Measurements from ENCODE around the gene ADAMTS14.

Gene ADAMTS14

GRCh38 chr10:70810967-70811366 lies 138.7 kb downstream of the ADAMTS14 start:
- no peaks in the 10 kb centered on the region for H3K4me1 ChIP-seq (ENCODE audit: low read length)
- H3K9me3 ChIP-seq (replicated peaks; ENCODE audit: insufficient read depth, low read length) = no peaks in the 10 kb centered on the region
- no peak for TF ChIP-seq EZH2phosphoT487 (IDR thresholded peaks at IDR 0.05; ENCODE audit: low read length)
- no peak overlapping the region for H3K4me3 ChIP-seq (ENCODE audit: low read length)
- no peaks in the 10 kb centered on the region for H3K27me3 ChIP-seq (replicated peaks; ENCODE audit: insufficient read depth, low read length)
- no peaks in the 10 kb centered on the region for H3K79me2 ChIP-seq (ENCODE audit: low read length)
- H3F3A ChIP-seq (ENCODE audit: insufficient read depth, low read length) = no peaks in the 10 kb centered on the region
- H3K36me3 ChIP-seq (replicated peaks; ENCODE audit: insufficient read depth, low read length) = no peaks in the 10 kb centered on the region
- no peak overlapping the region for H2AFZ ChIP-seq (ENCODE audit: low read length)
- H4K20me1 ChIP-seq (ENCODE audit: insufficient read depth, low read length) = no peaks in the 10 kb centered on the region
- H3K27ac ChIP-seq (ENCODE audit: low read length) = no peak overlapping the region
- no peak overlapping the region for H3K9ac ChIP-seq (ENCODE audit: low read length)
- no peak for DNase-seq
- H3K9me2 ChIP-seq (replicated peaks; ENCODE audit: insufficient read depth, low read length) = no peaks in the 10 kb centered on the region
- H3K4me2 ChIP-seq (ENCODE audit: low read depth, low read length) = no peak overlapping the region

- Histone ChIP-seq H3K79me2 (ENCODE audit: low read length) (no peaks in the 10 kb centered on the region), H3K4me2 (ENCODE audit: low read depth, low read length) (no peak overlapping the region), H4K20me1 (ENCODE audit: insufficient read depth, low read length) (no peaks in the 10 kb centered on the region), H3K27me3 (replicated peaks; ENCODE audit: insufficient read depth, low read length) (no peaks in the 10 kb centered on the region), H3K4me1 (ENCODE audit: low read length) (no peaks in the 10 kb centered on the region), H3K9me3 (replicated peaks; ENCODE audit: insufficient read depth, low read length) (no peaks in the 10 kb centered on the region), H2AFZ (ENCODE audit: low read length) (no peak overlapping the region), H3K36me3 (replicated peaks; ENCODE audit: insufficient read depth, low read length) (no peaks in the 10 kb centered on the region), H3K9ac (ENCODE audit: low read length) (no peak overlapping the region), H3K4me3 (ENCODE audit: low read length) (no peak overlapping the region), H3K9me2 (replicated peaks; ENCODE audit: insufficient read depth, low read length) (no peaks in the 10 kb centered on the region), H3F3A (ENCODE audit: insufficient read depth, low read length) (no peaks in the 10 kb centered on the region), H3K27ac (ENCODE audit: low read length) (no peak overlapping the region)
- no peak for TF ChIP-seq CTCF (IDR thresholded peaks at IDR 0.05; ENCODE audit: low read length)
- no peak for TF ChIP-seq EZH2 (optimal IDR thresholded peaks at IDR 0.05; ENCODE audit: low read depth, low read length)
- no peak for TF ChIP-seq EZH2phosphoT487 (IDR thresholded peaks at IDR 0.05; ENCODE audit: low read length)
- no peak for DNase-seq
Observed at GRCh38 chr10:70811881-70812280, 139.6 kb downstream of the ADAMTS14 start.
